Measurements from ENCODE around the gene KCNIP4.

Gene KCNIP4

GRCh38 chr4:20847124-20847747 lies 1101.3 kb downstream of the KCNIP4 start:
- no peak for DNase-seq (ENCODE audit: low read depth in 1 of 2, low spot score in 1 of 2)
- TF ChIP-seq POLR2AphosphoS5 (IDR thresholded peaks at IDR 0.05; ENCODE audit: low read depth) (no peak), SPI1 (IDR thresholded peaks at IDR 0.05; ENCODE audit: borderline replicate concordance, low read depth) (no peak)
- Histone ChIP-seq H3K4me3 (replicated peaks; ENCODE audit: insufficient read depth, low read length) (no peak overlapping the region), H3K27ac (replicated peaks) (no peak overlapping the region), H3K27me3 (ENCODE audit: insufficient read depth, poor library complexity, severe bottlenecking) (no peaks in the 10 kb centered on the region)

- TF ChIP-seq GABPA (IDR thresholded peaks at IDR 0.05; ENCODE audit: low read depth) (no peak), POLR2AphosphoS5 (IDR thresholded peaks at IDR 0.05; ENCODE audit: low read depth) (no peak), CTCF (IDR thresholded peaks at IDR 0.05; ENCODE audit: insufficient read depth, low read length) (no peak), SPI1 (IDR thresholded peaks at IDR 0.05; ENCODE audit: borderline replicate concordance, low read depth) (no peak), REST (IDR thresholded peaks at IDR 0.05; ENCODE audit: insufficient replicate concordance, low read depth) (no peak)
- no peaks in the 10 kb centered on the region for H3K27me3 ChIP-seq (ENCODE audit: insufficient read depth, poor library complexity, severe bottlenecking)
- no peak overlapping the region for H3K4me3 ChIP-seq (replicated peaks; ENCODE audit: insufficient read depth, low read length)
These were observed 1104.3 kb downstream of the KCNIP4 start for GRCh38 chr4:20844311-20844710.

GRCh38 chr4:20840648-20841190 lies 1107.9 kb downstream of the KCNIP4 start:
- Histone ChIP-seq H3K27me3 (ENCODE audit: insufficient read depth, poor library complexity, severe bottlenecking) (no peaks in the 10 kb centered on the region), H3K4me3 (replicated peaks; ENCODE audit: insufficient read depth, low read length) (no peak overlapping the region), H3K27ac (replicated peaks) (no peak overlapping the region)
- no peak for DNase-seq (ENCODE audit: low read depth in 1 of 2, low spot score in 1 of 2)
- no peak for TF ChIP-seq SPI1 (IDR thresholded peaks at IDR 0.05; ENCODE audit: borderline replicate concordance, low read depth)
- TF ChIP-seq CTCF (IDR thresholded peaks at IDR 0.05; ENCODE audit: insufficient read depth, low read length) = no peak
- no peak for TF ChIP-seq GABPA (IDR thresholded peaks at IDR 0.05; ENCODE audit: low read depth)
- no peak for TF ChIP-seq POLR2AphosphoS5 (IDR thresholded peaks at IDR 0.05; ENCODE audit: low read depth)

More at GRCh38 chr4:20844311-20844710, 1104.3 kb downstream of the KCNIP4 start:
- no peak overlapping the region for H3K27ac ChIP-seq (replicated peaks)
- no peak for DNase-seq (ENCODE audit: low read depth in 1 of 2, low spot score in 1 of 2)

- Histone ChIP-seq H3K27ac (replicated peaks) (no peak overlapping the region), H3K4me3 (replicated peaks; ENCODE audit: insufficient read depth, low read length) (no peak overlapping the region), H3K27me3 (ENCODE audit: insufficient read depth, poor library complexity, severe bottlenecking) (no peaks in the 10 kb centered on the region)
- no peak for DNase-seq (ENCODE audit: low read depth in 1 of 2, low spot score in 1 of 2)
- TF ChIP-seq GABPA (IDR thresholded peaks at IDR 0.05; ENCODE audit: low read depth) (no peak), CTCF (IDR thresholded peaks at IDR 0.05; ENCODE audit: insufficient read depth, low read length) (no peak), POLR2AphosphoS5 (IDR thresholded peaks at IDR 0.05; ENCODE audit: low read depth) (no peak), SPI1 (IDR thresholded peaks at IDR 0.05; ENCODE audit: borderline replicate concordance, low read depth) (no peak), REST (IDR thresholded peaks at IDR 0.05; ENCODE audit: insufficient replicate concordance, low read depth) (no peak)
These were observed 1108.6 kb downstream of the KCNIP4 start for GRCh38 chr4:20839957-20840356.

Measured in HL-60 (cell line).